GM12878 (cell line): ENCODE data around the gene FNDC8. TPM values are rescaled to one million over a fixed set of nuclear protein-coding genes. Genes with fewer than 3 reads are reported as not detected.

ENCODE experiments used
- ELK1 ChIP-seq: IDR thresholded peaks from 2 replicates; pipeline ENCODE4 v1.6.1; 2012; ENCODE audit warnings: low read depth, low read length, improper control_type of control experiment
- FOS ChIP-seq: IDR thresholded peaks from 3 replicates; pipeline ENCODE4 v1.6.1; 2011; ENCODE audit warnings: borderline replicate concordance; ENCODE audit not compliant: insufficient read length; ENCODE audit errors: extremely low read depth
- FOXK2 ChIP-seq: fragments of 450-650 bp; IDR thresholded peaks from 2 replicates; pipeline ENCODE4 v1.6.1; 2017; ENCODE audit warnings: mild to moderate bottlenecking, moderate library complexity
- IKZF1 ChIP-seq: fragments of 450-650 bp; conservative IDR thresholded peaks from 2 replicates; pipeline ENCODE4 v1.6.1; 2017; ENCODE audit warnings: antibody characterized with exemption, mild to moderate bottlenecking
- IRF4 ChIP-seq: IDR thresholded peaks from 2 replicates; pipeline ENCODE4 v1.6.1; 2011; ENCODE audit warnings: low read depth, low read length
- JUND ChIP-seq: IDR thresholded peaks from 2 replicates; pipeline ENCODE4 v1.6.1; 2012; ENCODE audit warnings: low read depth, mild to moderate bottlenecking, low read length, improper control_type of control experiment, moderate library complexity
- KAT2A ChIP-seq: conservative IDR thresholded peaks from 2 replicates; pipeline ENCODE4 v1.6.1; 2011; ENCODE audit warnings: low read depth, low read length; ENCODE audit not compliant: control insufficient read depth
- MEF2B ChIP-seq: fragments of 450-650 bp; IDR thresholded peaks from 2 replicates; pipeline ENCODE4 v1.6.1; 2018; ENCODE audit warnings: mild to moderate bottlenecking, moderate library complexity; ENCODE audit not compliant: partially characterized antibody, poor library complexity, severe bottlenecking
- MXI1 ChIP-seq: fragments of 150-350 bp; IDR thresholded peaks from 2 replicates; pipeline ENCODE4 v1.6.1; 2011; ENCODE audit warnings: low read depth, mild to moderate bottlenecking, inconsistent platforms, low read length, improper control_type of control experiment
- NFYB ChIP-seq: IDR thresholded peaks from 2 replicates; pipeline ENCODE4 v1.6.1; 2011; ENCODE audit warnings: low read depth, mild to moderate bottlenecking, low read length, improper control_type of control experiment, moderate library complexity; ENCODE audit not compliant: insufficient read depth
- NR2F1 ChIP-seq: fragments of 450-650 bp; conservative IDR thresholded peaks from 2 replicates; pipeline ENCODE4 v1.6.1; 2017; ENCODE audit warnings: mild to moderate bottlenecking
- PML ChIP-seq: IDR thresholded peaks from 2 replicates; pipeline ENCODE4 v1.6.1; 2012; ENCODE audit warnings: low read length, inconsistent platforms
- POLR2AphosphoS5 ChIP-seq: IDR thresholded peaks from 2 replicates; pipeline ENCODE4 v1.6.1; 2011; ENCODE audit warnings: mild to moderate bottlenecking, low read length, inconsistent platforms
- RAD51 ChIP-seq: fragments of 450-650 bp; IDR thresholded peaks from 2 replicates; pipeline ENCODE4 v1.6.1; 2016; ENCODE audit warnings: moderate library complexity, mild to moderate bottlenecking, inconsistent platforms
- RELB ChIP-seq: fragments of 450-650 bp; IDR thresholded peaks from 2 replicates; pipeline ENCODE4 v1.6.1; 2017; ENCODE audit warnings: low read depth, mild to moderate bottlenecking, moderate library complexity
- SMAD5 ChIP-seq: IDR thresholded peaks from 2 replicates; pipeline ENCODE4 v1.6.1; 2016; ENCODE audit warnings: antibody characterized with exemption, low read depth
- SPI1 ChIP-seq: IDR thresholded peaks from 2 replicates; pipeline ENCODE4 v1.6.1; 2011; ENCODE audit warnings: low read depth, mild to moderate bottlenecking, low read length, moderate library complexity, borderline replicate concordance; ENCODE audit not compliant: insufficient read depth
- SRF ChIP-seq, 2 experiments: IDR thresholded peaks; 2 replicates each; pipeline ENCODE4 v1.6.1; 2011; ENCODE audit warnings: low read depth in 2 of 2, low read length in 2 of 2, mild to moderate bottlenecking in 1 of 2, moderate library complexity in 1 of 2
- STAT3 ChIP-seq: IDR thresholded peaks from 2 replicates; pipeline ENCODE4 v1.6.1; 2011; ENCODE audit warnings: low read depth, low read length, improper control_type of control experiment
- TARDBP ChIP-seq: IDR thresholded peaks from 2 replicates; pipeline ENCODE4 v1.6.1; 2016; ENCODE audit warnings: borderline replicate concordance
- TCF3 ChIP-seq: IDR thresholded peaks from 2 replicates; pipeline ENCODE4 v1.6.1; 2012; ENCODE audit warnings: low read depth, mild to moderate bottlenecking, low read length, borderline replicate concordance; ENCODE audit not compliant: insufficient read depth
- ZNF274 ChIP-seq: IDR thresholded peaks from one replicate; pipeline ENCODE4 v1.8.0; 2011; ENCODE audit not compliant: insufficient read length, insufficient read depth
- ZNF384 ChIP-seq: IDR thresholded peaks from 2 replicates; pipeline ENCODE4 v1.6.1; 2012; ENCODE audit warnings: low read depth, mild to moderate bottlenecking, low read length, improper control_type of control experiment, borderline replicate concordance
- polyA plus RNA-seq, 11 experiments: library from polyadenylated mRNA; depleted of rRNA in 4 of 11; unstranded in 6 of 11; stranded (reverse) in 5 of 11; fragments of >200 nt; fragmentation: Nextera tagmentation in 4 of 11; fragmentation: Illumina TruSeq in 1 of 11; extraction: Ambion mirVana in 4 of 11; extraction: Trizol in 1 of 11; gene quantifications; 1 replicate in 1 of 11; 2 replicates in 10 of 11; pipeline versions ENCODE4 v1.2.1 to v1.2.3, GENCODE V29; 2011 to 2016; ENCODE audit warnings: inconsistent platforms in 2 of 11, missing spikeins in 2 of 11, low read depth in 1 of 11
- total RNA-seq, 4 experiments: library from RNA; depleted of rRNA in 3 of 4; stranded (reverse); fragments of >200 nt in 3 of 4; fragmentation: Illumina TruSeq in 1 of 4; extraction: Trizol in 1 of 4; gene quantifications; 2 replicates each; pipeline versions ENCODE4 v1.2.1 to v1.2.3, GENCODE V29; 2013 to 2021
- TF ChIP-seq, protein P1 (sequence below): fragments of 150-350 bp; IDR thresholded peaks from 2 replicates; pipeline ENCODE4 v1.6.1; 2016; ENCODE audit warnings: low read depth, low read length

FNDC8 gene
- total and polyA plus RNA-seq, 10 of the 15 experiments (the other 5 are each of a cell fraction or from before 2014, with no cell fraction given) = 0.06 to 0.15 (median 0.11) TPM; not detected in 7

DNA sequence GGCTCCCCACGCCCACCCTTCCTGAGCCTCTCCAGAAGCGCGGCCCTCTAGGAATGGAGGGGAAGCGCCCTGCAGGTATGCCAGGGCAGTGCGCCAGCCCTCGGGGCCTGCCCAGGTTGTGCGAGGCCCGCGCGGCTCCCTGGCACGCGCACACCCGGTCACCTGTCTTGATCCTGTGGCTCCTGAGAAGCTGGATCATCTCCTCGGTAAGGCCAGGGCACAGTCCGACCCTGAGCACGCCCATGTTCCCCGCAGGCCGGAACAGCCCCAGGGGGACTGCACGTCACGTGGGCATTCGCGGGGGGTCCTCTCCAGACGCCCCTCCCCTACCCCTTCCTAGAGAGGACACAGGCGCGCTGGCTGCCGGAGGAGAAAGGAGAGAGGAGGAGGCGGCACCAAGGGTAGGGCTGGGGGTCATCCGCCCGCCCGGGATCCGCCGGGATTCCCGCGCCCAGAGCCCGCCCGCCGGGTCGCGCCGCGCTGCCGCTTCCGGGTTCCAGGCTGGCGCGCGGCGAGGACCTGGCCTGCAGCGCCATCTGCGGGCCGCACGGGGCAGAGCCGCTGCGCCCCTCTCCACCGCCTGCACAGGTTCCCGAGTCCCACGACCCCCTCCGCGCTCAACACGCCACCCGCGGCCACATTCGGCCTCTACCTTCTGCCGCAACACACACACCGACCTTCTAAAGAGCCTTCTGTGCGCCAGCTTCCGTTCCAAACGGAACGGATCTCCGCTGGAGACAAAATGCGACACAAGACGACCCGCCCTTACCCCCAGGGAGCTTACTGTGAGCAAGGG lies 1.8 kb upstream of the FNDC8 start, which contains the start of gene RAD51D (continued):
- TF ChIP-seq ZNF274 (no peak), TARDBP (no peak), IRF4 (no peak; the same call in 1 of the 2 replicates), KAT2A (no peak), PML (no peak), FOS (no peak), RAD51 (peak; percentile 90), FOXK2 (no peak), POLR2AphosphoS5 (peak; percentile 61; the same call in 1 of the 2 replicates), JUND (no peak), IKZF1 (peak; percentile 94), ZNF384 (no peak), NFYB (no peak), SPI1 (no peak), MEF2B (peak; percentile 91), TCF3 (0 out of 2 replicates have a peak, but pooled peaks have one; percentile 46), NR2F1 (peak; percentile 78), RELB (no peak), MXI1 (peak; percentile 86), ELK1 (peak; percentile 26; the same call in 1 of the 2 replicates), STAT3 (no peak), SMAD5 (0 out of 2 replicates have a peak, but pooled peaks have one; percentile 36), SRF (IDR thresholded peaks at IDR 0.05; ENCODE audit: low read depth in 2 of 2, low read length in 2 of 2) (no peak)
- TF ChIP-seq, protein P1, sequence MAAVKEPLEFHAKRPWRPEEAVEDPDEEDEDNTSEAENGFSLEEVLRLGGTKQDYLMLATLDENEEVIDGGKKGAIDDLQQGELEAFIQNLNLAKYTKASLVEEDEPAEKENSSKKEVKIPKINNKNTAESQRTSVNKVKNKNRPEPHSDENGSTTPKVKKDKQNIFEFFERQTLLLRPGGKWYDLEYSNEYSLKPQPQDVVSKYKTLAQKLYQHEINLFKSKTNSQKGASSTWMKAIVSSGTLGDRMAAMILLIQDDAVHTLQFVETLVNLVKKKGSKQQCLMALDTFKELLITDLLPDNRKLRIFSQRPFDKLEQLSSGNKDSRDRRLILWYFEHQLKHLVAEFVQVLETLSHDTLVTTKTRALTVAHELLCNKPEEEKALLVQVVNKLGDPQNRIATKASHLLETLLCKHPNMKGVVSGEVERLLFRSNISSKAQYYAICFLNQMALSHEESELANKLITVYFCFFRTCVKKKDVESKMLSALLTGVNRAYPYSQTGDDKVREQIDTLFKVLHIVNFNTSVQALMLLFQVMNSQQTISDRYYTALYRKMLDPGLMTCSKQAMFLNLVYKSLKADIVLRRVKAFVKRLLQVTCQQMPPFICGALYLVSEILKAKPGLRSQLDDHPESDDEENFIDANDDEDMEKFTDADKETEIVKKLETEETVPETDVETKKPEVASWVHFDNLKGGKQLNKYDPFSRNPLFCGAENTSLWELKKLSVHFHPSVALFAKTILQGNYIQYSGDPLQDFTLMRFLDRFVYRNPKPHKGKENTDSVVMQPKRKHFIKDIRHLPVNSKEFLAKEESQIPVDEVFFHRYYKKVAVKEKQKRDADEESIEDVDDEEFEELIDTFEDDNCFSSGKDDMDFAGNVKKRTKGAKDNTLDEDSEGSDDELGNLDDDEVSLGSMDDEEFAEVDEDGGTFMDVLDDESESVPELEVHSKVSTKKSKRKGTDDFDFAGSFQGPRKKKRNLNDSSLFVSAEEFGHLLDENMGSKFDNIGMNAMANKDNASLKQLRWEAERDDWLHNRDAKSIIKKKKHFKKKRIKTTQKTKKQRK = no peak
